ENCODE data around the gene POLR1E.

The POLR1E gene

GRCh38 chr9:37452611-37453010 is 33.1 kb upstream of the POLR1E start:
- no peak for TF ChIP-seq CTCF (IDR thresholded peaks at IDR 0.05; ENCODE audit: low read depth, low read length)
- DNase-seq (ENCODE audit: extremely low read depth, low read depth), result no peak

GRCh38 chr9:37453827-37454226 is 31.9 kb upstream of the POLR1E start:
- no peak for TF ChIP-seq CTCF (IDR thresholded peaks at IDR 0.05; ENCODE audit: low read depth, low read length)
- DNase-seq (ENCODE audit: extremely low read depth, low read depth), result no peak

- TF ChIP-seq CTCF (IDR thresholded peaks at IDR 0.05; ENCODE audit: low read depth, low read length), result no peak
- no peak for DNase-seq (ENCODE audit: extremely low read depth, low read depth)
Measured at GRCh38 chr9:37454238-37454637, 31.5 kb upstream of the POLR1E start.

GRCh38 chr9:37455884-37456647 is 29.7 kb upstream of the POLR1E start:
- TF ChIP-seq CTCF (IDR thresholded peaks at IDR 0.05; ENCODE audit: low read depth, low read length), result no peak
- DNase-seq (ENCODE audit: extremely low read depth, low read depth), result no peak

- TF ChIP-seq CTCF (IDR thresholded peaks at IDR 0.05; ENCODE audit: low read depth, low read length), result no peak
- DNase-seq (ENCODE audit: extremely low read depth, low read depth), result no peak
Measured at GRCh38 chr9:37456817-37457216, 28.9 kb upstream of the POLR1E start.

GRCh38 chr9:37464006-37464405 is 21.7 kb upstream of the POLR1E start:
- TF ChIP-seq CTCF (IDR thresholded peaks at IDR 0.05; ENCODE audit: low read depth, low read length), result no peak
- DNase-seq (ENCODE audit: extremely low read depth, low read depth), result no peak

GRCh38 chr9:37464426-37465248 is 21.1 kb upstream of the POLR1E start:
- DNase-seq (ENCODE audit: extremely low read depth, low read depth), result peak; percentile 22
- TF ChIP-seq CTCF (IDR thresholded peaks at IDR 0.05; ENCODE audit: low read depth, low read length), result no peak

Data from AG09319 (cell line).